Activated CD4-positive, alpha-beta T cell treated with anti-CD3 and anti-CD28 coated beads, Interleukin-2, amount 50 U/mL, for 4 hours (primary cell): ENCODE data around the gene ACTR3C.
"Not testable (repeated sequence)": the region's sequence is repeated elsewhere in the genome, so short reads cannot be mapped to it uniquely, and the experiment has no call there.

Experiments used
- DNase-seq, 2 experiments: peaks; one replicate each; pipeline ENCODE4 v3.0.0-alpha.2; 2020

ACTR3C gene

DNA sequence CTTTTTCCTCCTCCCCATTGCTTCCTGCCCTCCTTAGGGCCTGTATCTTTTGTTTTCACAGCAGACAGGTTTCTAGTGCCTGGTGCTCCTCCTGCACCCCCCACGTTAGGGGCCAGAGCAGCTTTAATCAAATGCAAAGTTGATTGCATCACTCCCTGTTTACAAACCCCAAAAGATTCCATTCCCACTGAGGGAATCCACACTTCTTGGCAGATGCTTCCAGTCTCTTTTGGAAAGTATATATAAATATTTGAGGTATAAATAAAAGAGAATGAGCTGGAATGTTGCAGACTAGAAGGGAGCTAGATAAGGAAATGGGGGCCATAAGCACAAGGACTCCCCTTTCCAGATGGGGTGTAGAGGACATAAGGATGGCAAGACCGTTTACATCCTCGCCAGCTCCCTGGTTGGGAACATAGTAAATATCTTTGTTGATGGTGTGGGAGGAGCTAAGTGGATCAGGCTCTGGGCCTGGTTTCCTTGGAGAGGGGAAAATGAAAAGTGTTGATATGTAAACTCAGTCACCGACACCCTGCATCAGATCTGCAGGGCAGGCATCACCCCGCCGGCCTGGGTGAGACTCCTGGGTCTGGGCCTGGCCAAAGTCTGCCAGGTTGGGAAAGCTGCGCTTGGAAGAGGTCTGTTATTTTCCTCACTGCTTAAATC is 11.9 kb upstream of the ACTR3C start:
- DNase-seq, result no peak

DNA sequence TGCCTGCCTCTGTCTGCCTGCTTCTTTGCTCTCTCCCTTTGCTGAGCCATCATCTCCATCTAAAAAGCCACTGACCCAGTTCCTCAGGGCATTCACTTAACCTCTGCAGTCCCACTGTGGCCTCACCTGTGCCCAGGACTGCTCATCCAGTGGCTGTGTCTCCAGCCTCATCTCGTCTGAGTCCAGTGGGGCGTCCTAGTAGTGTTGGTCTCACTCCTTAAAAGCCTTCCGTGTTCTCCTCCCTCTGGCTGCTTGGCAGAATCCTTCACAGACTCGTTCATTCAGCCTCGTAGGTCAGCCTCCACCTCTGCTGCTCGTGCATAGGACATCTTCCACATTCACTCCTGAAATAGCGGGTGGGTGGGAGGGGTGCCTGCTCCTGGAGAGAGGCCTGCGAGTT is 10.8 kb upstream of the ACTR3C start:
- DNase-seq, result no peak

DNA sequence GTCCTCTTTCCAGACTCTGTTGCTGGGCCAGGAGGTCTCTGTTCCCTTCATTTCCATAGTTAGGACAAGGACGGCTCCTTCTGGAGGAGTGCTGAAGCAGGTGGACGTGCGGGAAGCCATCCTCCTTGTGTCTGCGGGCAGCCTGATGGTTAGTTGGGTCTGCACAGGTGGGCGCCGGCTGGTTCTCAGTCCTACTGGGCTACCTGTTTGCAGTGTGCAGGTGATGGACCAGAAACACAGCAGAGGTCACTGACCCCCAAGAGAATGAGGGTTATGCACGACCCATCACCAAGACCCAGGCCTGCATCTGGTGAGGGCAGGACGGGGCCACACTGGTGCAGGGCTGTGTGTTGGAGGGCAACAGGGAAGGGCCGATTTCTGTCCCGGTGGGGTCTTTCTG is 10.3 kb upstream of the ACTR3C start:
- DNase-seq, result no peak

DNA sequence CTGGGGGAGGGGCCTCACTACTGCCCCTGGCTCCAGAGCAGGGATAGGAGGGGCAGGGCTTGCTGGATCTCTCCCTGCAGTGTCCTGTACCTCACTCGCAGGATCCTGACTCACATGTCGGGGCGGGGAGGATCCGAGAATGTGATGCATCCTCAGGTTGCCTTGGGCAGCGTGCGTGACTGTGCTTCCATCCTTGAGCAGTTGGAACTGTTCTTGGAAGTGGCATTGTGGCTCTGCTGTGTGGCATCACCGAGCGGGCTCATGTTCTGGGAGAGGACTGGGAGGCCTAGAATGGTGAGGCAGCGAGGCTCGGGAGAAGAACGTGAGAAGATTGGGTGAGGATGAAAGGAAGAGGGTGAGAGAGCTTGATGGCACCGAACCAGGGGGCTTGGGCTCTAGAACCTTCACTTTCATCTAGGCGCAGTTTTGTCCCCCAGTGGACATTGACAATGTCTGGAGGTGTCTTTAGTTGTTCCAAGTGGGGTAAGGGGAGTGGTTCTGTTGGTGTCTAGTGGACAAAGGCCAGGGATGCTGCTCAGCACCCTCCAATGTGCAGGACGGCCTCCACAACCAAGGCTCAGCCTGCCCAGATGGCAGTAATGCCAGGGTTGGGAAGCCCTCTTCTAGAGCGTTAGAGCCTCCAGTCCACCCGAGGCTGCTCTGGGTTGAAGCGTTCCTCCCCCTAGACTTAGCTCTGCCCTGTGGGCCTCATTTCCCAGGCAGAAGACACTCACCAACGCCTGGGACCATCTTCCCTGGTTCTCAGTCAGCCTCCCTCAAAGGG is 9.7 kb upstream of the ACTR3C start:
- no peak for DNase-seq

DNA sequence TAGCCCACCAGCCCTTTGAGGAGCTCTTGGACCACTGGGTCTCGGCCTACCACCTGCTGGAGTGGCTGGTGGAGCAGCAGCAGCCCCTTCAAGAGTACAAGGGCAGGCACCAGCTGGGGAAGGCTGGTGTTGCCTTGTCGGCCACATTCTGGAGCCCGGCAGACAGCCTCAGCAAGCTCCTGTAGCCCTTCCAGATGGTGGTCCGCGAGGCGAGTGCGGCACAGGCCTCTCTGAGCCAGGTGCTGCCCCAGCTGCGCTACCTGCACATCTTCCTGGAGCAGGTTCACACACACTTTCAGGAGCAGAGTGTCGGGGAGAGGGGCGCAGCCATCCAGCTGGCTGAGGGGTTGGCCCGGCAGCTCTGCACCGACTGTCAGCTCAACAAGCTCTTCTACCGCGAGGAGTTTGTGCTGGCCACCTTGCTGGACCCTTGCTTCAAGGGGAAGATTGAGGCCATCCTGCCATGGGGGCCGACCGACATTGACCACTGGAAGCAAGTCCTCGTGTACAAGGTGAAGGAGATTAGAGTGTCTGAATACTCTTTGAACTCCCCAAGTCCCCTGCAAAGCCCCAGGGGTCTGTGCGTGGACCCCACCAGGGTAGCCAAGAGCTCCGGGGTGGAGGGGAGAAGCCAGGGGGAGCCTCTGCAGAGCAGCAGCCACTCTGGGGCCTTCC is 7.0 kb upstream of the ACTR3C start:
- DNase-seq, result no peak

DNA sequence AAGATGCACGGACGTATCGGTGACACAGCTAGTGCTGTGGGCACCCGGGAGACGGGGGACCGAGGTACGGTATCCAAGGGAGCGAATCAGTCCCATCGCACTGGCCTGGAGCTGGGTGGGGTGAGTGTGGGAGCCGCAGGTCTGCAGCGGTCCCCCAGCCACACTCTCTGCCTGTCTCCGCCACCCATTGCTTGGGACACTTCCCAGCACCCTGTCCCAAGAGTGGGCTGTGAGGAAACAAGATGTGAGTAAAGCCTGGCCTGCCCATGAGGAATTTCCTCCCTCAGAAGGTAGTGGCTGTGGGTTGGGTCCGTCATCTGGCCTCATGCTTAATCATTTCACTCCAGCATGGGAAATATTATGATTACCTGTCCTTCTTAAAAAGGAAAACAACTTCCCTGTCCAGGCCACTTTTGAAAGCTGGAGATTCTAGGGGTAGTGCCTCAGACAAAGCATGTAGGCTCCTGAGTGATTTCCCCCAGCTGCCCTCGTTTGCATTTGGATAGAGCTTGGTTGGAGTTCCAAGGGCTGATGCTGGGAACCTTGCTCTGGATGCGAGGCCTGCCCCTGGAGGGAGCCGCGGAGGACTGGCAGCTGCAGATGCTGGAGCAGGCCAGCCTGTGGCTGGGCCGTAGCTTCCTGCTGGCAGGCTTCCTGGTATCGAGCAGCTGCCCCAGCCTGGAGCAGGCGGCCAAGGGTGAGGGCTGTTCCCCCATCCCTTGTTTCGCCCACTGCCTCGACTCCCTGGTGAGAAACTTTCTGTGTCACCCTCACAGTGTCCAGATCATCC is 6.2 kb upstream of the ACTR3C start:
- no peak for DNase-seq

DNA sequence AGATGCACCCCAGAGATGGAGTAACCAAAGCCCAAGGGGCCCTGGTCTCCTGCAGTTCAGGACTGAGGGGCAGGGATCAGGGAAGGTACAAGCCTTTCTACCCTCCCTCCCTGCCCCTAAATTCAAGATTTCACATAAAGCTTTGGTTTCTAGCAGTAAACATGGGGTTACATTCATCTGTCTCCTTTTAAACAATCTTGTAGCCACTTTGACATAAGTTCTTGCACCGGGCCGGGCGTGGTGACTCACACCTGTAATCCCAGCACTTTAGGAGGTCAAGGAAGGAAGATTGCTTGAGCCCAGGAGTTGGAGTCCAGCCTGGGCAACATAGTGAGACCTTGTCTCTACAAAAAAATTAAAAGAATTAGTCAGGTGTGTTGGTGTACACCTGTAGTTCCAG is 4.0 kb upstream of the ACTR3C start:
- DNase-seq, result no peak

DNA sequence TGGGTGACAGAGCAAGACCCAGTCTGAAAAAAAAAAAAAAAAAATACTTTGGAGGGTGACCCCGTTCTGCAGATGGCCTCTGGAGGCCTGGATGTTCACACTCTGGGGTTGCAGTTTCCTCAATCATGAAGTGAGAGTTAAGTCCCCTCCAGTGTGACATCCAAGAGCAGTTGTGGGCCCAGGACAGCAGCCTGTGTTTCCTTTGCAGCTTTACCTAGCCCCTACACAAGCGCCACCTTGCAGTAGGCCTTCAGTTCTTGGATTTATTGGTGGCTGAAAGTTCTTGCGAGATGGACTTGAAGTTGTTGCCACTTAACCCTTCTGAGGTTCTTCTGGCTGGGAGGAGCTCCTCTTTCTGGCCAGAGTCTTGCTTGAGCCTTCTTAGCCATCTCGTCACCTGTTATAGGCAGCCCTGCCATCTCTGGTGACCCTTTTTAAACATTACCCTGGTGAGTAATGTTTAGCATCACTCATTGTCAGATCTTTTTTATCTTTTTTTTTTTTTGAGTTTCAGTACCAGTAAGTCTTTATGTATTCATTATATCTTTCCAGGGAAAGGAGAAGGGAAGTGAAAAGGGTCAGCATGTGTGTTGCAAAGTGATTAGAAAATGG is 3.4 kb upstream of the ACTR3C start:
- DNase-seq, result no peak

DNA sequence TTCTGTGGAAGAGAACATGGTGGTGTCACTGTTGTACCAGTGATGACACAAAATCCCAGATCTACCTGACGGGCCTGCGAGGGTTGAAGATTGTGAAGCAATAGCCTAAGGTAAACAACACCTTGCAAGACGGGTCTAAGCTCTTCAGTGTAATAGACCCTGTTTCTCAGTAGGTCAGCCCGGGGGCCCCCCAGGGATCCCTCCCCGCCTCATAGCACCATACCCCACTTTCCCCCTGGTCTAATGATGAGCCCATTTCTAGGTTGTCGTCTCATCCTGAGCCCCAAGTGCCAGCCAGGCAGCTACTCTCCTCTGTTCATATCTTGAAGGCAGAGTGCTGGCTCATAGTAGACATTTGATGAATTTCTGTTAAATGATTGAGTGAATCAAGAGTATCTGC is 2.6 kb upstream of the ACTR3C start:
- DNase-seq, result no peak

DNA sequence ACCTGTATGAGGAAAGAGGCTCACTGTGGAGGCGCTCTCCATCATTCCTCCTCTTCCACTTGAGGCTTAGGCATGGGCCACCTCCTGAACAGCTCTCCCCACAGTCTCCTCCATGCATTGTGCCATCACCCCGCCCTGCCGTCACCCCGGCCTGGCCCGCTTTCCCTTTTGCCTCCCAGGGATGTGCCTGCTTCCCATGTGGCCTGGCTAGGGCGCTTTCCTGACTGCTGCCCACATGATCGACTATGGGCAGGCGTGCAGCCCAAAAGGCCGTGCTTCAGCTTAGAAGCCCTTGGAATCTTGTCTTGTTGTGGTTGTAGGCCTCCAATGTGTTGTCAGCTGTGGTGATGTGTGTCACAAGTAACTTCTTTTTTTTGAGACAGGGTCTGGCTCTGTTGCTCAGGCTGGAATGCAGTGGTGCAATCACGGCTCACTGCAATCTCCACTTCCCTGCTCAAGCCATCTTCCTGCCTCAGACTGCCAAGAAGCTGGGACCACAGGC is 1.8 kb upstream of the ACTR3C start:
- no peak for DNase-seq

DNA sequence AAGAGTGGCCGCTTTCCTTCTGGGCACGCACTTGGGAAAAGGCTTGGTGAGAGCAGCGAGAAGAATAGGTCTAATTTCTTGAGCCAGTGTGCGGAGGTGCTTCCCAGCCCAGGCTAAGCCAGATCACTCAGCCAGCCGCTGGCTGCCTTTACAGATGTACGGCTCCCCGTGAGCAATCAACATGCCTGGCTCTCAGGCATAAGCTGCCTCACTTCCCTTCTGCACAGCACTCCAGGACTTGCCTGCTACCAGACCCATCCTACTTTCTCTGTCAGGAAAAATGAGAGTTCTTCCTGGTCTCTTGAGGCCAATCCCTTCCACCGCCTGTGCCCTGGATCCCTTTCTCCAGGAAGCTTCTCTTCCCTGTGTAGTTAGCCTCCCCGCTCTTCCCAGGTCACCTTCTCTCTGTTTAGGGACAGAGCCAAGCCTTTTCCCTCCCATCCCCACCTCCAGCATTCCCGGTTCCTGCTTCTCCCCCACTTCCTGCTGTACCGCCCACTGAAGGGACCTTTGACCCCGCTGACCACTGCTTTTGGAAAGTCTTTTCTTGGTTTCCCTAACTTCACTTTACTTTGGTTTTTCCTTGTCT is 1.1 kb upstream of the ACTR3C start:
- no peak for DNase-seq

DNA sequence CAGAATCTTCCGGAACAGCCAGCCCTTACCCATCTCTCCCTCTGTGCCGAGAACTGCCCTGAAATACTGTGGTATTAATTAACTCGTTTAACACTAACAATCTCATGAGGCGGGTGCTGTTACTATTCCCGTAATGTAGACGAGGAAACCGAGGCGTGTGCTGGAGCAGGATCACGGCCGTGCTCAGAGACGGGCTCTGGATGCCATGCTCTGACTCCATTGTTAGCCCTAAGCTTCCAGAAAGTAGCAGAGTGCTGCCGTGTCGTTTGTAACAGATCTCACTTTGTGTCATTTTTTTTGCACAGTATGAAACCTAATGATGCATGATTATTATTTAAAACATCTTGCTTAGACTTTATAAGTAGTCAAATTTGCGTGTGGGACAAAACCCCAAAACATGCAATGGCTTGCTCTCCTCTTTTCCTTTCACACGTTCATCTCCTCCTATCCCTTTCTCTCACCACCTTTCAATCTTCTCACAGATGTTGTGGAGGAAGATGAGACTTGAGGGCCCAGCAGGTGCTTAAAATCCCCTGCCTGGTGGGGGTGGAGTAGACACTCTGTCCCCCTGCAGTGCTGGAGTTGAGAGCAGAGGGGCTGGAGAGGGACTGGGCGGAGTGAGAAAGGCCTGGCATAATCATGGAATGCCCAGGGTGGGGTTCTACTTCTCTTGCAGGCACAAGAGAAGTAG is 482 bp upstream of the ACTR3C start:
- DNase-seq, result no peak

DNA sequence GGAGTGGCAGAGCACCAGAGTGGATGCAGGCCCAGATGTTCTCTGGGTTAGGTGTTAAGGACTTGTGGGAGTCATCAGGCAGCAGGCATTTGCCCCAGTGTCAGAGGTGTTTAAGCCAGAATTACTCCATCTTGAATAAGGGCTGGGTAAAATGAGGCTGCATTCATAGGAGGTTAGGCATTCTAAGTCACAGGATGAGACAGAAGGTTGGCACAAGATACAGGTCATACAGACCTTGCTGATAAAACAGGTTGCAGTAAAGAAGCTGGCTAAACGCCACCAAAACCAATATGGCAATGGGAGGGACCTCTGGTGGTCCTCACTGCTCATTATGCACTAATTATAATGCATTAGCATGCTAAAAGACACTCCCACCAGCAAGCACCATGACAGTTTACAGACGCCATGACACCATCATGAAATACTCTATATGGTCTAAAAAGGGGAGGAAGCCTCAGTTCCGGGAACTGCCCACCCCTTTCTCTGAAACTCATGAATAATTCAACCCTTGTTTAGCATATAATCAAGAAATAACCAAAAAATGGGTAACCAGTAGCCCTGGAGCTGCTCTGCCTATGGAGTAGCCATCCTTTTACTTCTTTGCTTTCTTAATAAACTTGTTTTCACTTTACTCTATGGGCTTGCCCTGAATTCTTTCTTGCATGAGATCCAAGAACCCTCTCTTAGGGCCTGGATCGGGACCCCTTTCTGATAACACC is 1.1 kb downstream of the ACTR3C start:
- DNase-seq, result peak; percentile 52 to 59

DNA sequence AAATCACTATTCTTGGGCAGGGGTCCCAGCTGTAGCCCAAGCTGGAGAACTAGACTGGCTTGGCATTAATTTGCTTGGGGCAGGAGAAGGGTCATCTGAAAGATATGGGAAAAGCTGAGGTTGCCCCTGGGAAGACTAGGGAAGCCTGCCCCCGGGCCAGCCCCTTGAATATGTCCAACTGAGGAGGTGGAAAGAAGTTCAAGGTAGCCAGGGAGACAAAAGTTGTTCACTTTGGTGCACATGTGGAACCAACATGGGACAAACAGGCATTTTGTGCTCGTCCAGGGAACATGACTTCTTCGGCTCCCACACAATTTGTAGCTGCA is 1.6 kb downstream of the ACTR3C start:
- DNase-seq, result no peak

DNA sequence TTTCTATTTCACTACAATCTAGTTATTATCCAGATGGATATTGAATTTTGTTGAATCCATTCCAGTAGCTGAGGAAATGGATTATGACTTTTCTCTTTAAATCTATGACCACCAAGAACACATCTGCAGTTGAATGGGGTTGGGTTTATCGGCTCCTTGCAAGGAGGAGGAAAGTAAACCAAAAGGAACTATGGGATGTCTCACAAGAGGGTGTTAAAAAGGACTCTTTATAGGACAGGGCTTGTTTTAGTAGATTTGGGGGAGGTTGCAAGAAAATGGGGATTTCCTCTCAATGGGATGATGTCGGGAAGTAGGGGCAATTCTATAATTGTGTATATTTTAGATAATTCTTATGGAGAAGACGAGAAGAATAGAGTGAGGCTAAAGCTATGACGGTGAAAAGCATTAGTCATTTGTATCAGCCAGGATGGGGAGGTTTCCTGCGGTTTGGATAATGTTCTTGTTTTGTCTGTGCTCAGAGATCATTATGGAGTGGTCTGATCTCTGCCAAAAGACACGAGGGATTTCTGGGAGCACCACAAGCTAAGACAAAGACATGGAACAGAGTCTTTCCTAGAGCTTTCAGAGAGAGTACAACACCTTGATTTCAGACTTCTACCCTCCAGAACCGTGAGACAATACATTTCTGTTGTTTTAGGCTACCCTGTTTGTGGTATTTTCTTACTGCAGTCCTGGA is 5.4 kb downstream of the ACTR3C start:
- DNase-seq, result no peak

DNA sequence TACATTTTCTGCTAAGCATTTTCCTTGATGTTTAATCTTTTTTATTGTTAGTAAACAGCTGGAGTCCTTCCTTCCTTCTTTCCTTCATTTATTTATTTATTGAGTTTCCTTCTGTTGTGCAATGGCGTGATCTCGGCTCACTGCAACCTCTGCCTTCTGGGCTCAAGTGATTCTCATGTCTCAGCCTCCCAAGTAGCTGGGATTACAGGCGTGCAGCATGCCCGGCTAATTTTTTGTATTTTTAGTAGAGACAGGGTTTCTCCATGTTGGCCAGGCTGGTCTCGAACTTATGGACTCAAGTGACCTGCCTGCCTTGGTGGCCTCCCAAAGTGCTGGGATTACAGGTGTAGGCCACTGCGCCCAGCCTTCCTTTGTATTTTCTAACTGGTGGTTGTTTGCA is 6.4 kb downstream of the ACTR3C start:
- DNase-seq, result not testable (repeated sequence)

DNA sequence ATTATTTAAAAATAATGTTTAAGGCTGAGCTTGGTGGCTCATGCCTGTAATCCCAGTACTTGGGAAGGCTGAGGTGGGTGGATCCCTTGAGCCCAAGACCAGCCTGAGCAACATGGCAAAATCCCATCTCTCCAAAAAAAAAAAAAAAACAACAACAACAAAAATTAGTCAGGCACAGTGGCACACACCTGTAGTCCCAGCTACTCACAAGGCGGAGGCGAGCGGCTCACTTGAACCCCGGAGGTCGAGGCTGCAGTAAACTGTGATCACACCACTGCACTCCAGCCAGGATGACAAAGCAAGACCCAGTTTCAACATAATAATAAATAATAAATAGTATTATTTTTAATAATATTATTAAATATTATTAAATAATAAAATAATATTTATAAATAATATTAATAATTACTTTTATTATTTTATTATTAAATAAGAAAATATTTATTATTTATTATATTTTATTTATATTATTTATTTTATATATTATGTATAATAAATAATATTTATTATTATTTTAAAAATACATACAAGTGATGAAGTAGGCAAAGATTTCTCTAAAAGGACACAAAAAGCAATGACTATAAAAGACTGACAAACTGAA is 8.6 kb downstream of the ACTR3C start:
- no peak for DNase-seq

DNA sequence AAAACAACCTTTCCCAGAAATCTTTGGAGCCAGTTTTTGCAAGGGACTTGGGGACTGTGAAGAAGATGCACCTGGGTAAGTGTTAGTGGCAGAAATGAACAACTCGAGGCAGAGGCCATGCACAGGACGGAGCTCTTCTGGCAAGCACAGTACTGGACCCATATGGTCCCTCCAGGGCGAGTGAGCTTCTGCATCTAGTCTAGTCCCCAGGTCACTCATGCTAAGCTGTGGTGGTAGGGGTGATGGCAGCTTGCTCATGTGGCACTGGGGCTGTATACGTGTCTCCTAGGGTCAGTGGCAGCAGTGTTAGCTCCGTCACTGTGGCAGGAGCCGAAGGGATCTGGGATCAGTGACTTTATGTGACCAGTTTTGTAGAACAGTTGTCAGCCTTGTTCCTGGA is 9.5 kb downstream of the ACTR3C start:
- no peak for DNase-seq

DNA sequence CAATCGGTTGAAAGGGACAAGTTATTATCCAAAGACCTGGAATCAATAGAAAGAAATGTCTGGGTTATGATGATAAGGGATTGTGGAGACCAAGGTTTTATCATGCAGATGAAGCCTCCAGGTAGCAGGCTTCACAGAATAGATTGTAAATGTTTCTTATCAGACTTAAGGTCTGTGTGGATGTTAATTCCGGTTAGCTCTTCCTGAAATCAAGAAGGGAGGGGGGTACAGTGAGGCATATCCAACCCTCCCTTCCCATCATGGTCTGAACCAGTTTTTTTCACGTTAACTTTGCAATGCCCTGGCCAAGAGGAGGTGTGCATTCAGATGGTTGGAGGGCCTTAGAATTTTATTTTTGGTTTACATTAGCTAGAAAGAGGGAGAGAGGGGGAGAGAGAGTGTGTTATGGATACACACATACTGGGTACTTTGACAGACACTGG is 10.0 kb downstream of the ACTR3C start:
- no peak for DNase-seq
